Mesenchymal stem cell (in vitro differentiated cells and primary cell): ENCODE data around the gene ZBTB47.

Source experiments
- DNase-seq: peaks from one replicate; pipeline ENCODE4 v3.0.0-alpha.2; 2013
- H2AFZ ChIP-seq: one replicate; pipeline ENCODE4 v1.6.1; 2013; ENCODE audit warnings: low read depth, mild to moderate bottlenecking, control low read depth, inconsistent platforms, low read length, moderate library complexity
- H2AK5ac ChIP-seq: 2 replicates; pipeline ENCODE4 v1.6.1; 2013; ENCODE audit warnings: low read length, moderate library complexity, mild to moderate bottlenecking, inconsistent platforms; ENCODE audit not compliant: severe bottlenecking
- H2BK120ac ChIP-seq: one replicate; pipeline ENCODE4 v1.6.1; 2013; ENCODE audit warnings: low read depth, mild to moderate bottlenecking, inconsistent platforms, low read length, moderate library complexity
- H2BK12ac ChIP-seq, 2 experiments: one replicate each; pipeline ENCODE4 v1.6.1; 2013; ENCODE audit warnings: inconsistent platforms in 2 of 2, low read length in 2 of 2, mild to moderate bottlenecking in 2 of 2, moderate library complexity in 2 of 2, control low read depth in 1 of 2
- H2BK15ac ChIP-seq: one replicate; pipeline ENCODE4 v1.6.1; 2013; ENCODE audit warnings: mild to moderate bottlenecking, low read depth, inconsistent platforms; ENCODE audit not compliant: poor library complexity, severe bottlenecking
- H2BK5ac ChIP-seq: 2 replicates; pipeline ENCODE4 v1.6.1; 2013; ENCODE audit warnings: low read depth, mild to moderate bottlenecking, low read length, control low read depth, inconsistent platforms; ENCODE audit not compliant: poor library complexity, severe bottlenecking
- H3K14ac ChIP-seq, 2 experiments: one replicate each; pipeline ENCODE4 v1.6.1; 2013; ENCODE audit warnings: inconsistent platforms in 2 of 2, low read length in 2 of 2, control low read depth in 1 of 2, mild to moderate bottlenecking in 1 of 2, moderate library complexity in 1 of 2
- H3K18ac ChIP-seq, 2 experiments: one replicate each; pipeline ENCODE4 v1.6.1; 2013; ENCODE audit warnings: inconsistent platforms in 2 of 2, low read length in 2 of 2, control low read depth in 1 of 2, low read depth in 1 of 2, mild to moderate bottlenecking in 1 of 2
- H3K23ac ChIP-seq, 2 experiments: one replicate each; pipeline ENCODE4 v1.6.1; 2013; ENCODE audit warnings: inconsistent platforms in 2 of 2, low read length in 2 of 2, mild to moderate bottlenecking in 2 of 2, moderate library complexity in 2 of 2, control low read depth in 1 of 2
- H3K27ac ChIP-seq: 2 replicates; pipeline ENCODE4 v1.5.1; 2013; ENCODE audit warnings: mild to moderate bottlenecking, moderate library complexity, low read length, control low read depth, inconsistent platforms; ENCODE audit not compliant: poor library complexity, severe bottlenecking
- H3K27me3 ChIP-seq, 2 experiments: 2 replicates each; pipeline versions ENCODE4 v1.6.1 to v1.7.0; 2013; ENCODE audit warnings: low read length in 2 of 2, mild to moderate bottlenecking in 2 of 2, moderate library complexity in 2 of 2, control low read depth in 1 of 2, inconsistent platforms in 1 of 2; ENCODE audit not compliant: control insufficient read depth in 1 of 2, insufficient read depth in 1 of 2
- H3K36me3 ChIP-seq, 2 experiments: 2 replicates each; pipeline versions ENCODE4 v1.6.1 to v1.7.0; 2013; ENCODE audit warnings: low read length in 2 of 2, control low read depth in 1 of 2, inconsistent platforms in 1 of 2, low read depth in 1 of 2, mild to moderate bottlenecking in 1 of 2; ENCODE audit not compliant: insufficient read depth in 2 of 2, control insufficient read depth in 1 of 2
- H3K4ac ChIP-seq, 2 experiments: one replicate each; pipeline ENCODE4 v1.6.1; 2013; ENCODE audit warnings: inconsistent platforms in 2 of 2, low read length in 2 of 2, mild to moderate bottlenecking in 2 of 2, moderate library complexity in 2 of 2, control low read depth in 1 of 2, low read depth in 1 of 2
- H3K4me1 ChIP-seq: 2 replicates; pipeline ENCODE4 v1.6.1; 2013; ENCODE audit warnings: low read depth, low read length, control low read depth; ENCODE audit not compliant: control insufficient read depth, insufficient read depth
- H3K4me2 ChIP-seq: 2 replicates; pipeline ENCODE4 v1.6.1; 2013; ENCODE audit warnings: low read length, mild to moderate bottlenecking, inconsistent platforms; ENCODE audit not compliant: poor library complexity, severe bottlenecking
- H3K4me3 ChIP-seq, 2 experiments: 2 replicates each; pipeline versions ENCODE4 v1.5.1 to v1.7.0; 2013; ENCODE audit warnings: low read length in 2 of 2, mild to moderate bottlenecking in 2 of 2, control low read depth in 1 of 2, low read depth in 1 of 2; ENCODE audit not compliant: insufficient read depth in 1 of 2
- H3K79me1 ChIP-seq: replicated peaks from 2 replicates; pipeline ENCODE4 v1.6.1; 2013; ENCODE audit warnings: mild to moderate bottlenecking, control low read depth, low read length, inconsistent platforms; ENCODE audit not compliant: poor library complexity, severe bottlenecking
- H3K9ac ChIP-seq: 2 replicates; pipeline ENCODE4 v1.7.0; 2013; ENCODE audit warnings: mild to moderate bottlenecking, low read length, moderate library complexity
- H3K9me3 ChIP-seq: 2 replicates; pipeline ENCODE4 v1.7.0; 2013; ENCODE audit warnings: mild to moderate bottlenecking, low read length; ENCODE audit not compliant: control insufficient read depth
- H4K8ac ChIP-seq: one replicate; pipeline ENCODE4 v1.6.1; 2013; ENCODE audit warnings: inconsistent platforms, mild to moderate bottlenecking, low read length, moderate library complexity
- H4K91ac ChIP-seq: one replicate; pipeline ENCODE4 v1.6.1; 2013; ENCODE audit warnings: mild to moderate bottlenecking, low read length, inconsistent platforms
- WGBS: methylation state at CpG from one replicate; pipeline ENCODE4 v1.1.7; 2013; ENCODE audit warnings: mixed read lengths; 5-methylcytosine and 5-hydroxymethylcytosine counted together

The ZBTB47 gene

DNA sequence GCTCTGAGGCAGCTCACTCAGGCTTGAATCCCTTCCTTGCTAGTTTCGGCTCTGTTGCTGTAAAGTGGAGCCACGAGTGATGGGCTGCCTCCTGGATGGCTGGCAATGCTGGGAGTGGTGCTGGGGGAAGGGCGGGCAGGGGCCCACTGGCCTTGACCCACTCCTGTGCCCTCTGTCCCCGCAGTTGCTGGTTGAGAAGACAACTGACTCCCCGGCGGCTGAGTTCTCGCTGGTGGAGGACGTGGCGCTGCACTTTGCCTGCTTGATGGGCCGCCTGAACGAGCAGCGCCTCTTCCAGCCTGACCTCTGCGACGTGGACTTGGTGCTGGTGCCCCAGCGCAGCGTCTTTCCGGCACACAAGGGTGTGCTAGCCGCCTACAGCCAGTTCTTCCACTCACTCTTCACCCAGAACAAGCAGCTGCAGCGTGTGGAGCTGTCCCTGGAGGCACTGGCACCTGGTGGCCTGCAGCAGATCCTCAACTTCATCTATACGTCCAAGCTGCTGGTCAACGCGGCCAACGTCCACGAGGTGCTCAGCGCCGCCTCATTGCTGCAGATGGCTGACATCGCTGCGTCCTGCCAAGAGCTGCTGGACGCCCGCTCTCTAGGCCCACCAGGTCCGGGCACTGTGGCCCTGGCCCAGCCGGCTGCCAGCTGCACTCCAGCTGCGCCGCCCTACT, 4.7 kb downstream of the ZBTB47 start:
- H3K9ac ChIP-seq = no peak overlapping the region
- no peak overlapping the region for H2AFZ ChIP-seq
- H3K4me3 ChIP-seq = peak overlapping the region in 1 of 2 experiments; percentile 10
- H3K4me1 ChIP-seq = peaks cover 44% of the 10 kb centered on the region
- WGBS = 93% methylated on average over 34 of the region's 34 CpGs
- peak overlapping the region; percentile 8 for H4K91ac ChIP-seq
- peaks cover 30% of the 10 kb centered on the region for H3K79me1 ChIP-seq
- H2AK5ac ChIP-seq = no peak overlapping the region
- DNase-seq = no peak
- H3K18ac ChIP-seq = no peak overlapping the region
- no peak overlapping the region for H2BK15ac ChIP-seq
- no peaks in the 10 kb centered on the region for H3K27me3 ChIP-seq
- H3K27ac ChIP-seq = no peak overlapping the region
- H2BK12ac ChIP-seq = no peak overlapping the region
- H3K9me3 ChIP-seq = no peaks in the 10 kb centered on the region
- H2BK120ac ChIP-seq = no peak overlapping the region
- no peak overlapping the region for H3K4me2 ChIP-seq
- no peak overlapping the region for H2BK5ac ChIP-seq
- H3K23ac ChIP-seq = no peak overlapping the region
- H3K14ac ChIP-seq = no peak overlapping the region
- H3K36me3 ChIP-seq = peaks cover 45 to 64% of the 10 kb centered on the region in 2 experiments
- no peak overlapping the region for H3K4ac ChIP-seq
- peak overlapping the region; percentile 8 for H4K8ac ChIP-seq

DNA sequence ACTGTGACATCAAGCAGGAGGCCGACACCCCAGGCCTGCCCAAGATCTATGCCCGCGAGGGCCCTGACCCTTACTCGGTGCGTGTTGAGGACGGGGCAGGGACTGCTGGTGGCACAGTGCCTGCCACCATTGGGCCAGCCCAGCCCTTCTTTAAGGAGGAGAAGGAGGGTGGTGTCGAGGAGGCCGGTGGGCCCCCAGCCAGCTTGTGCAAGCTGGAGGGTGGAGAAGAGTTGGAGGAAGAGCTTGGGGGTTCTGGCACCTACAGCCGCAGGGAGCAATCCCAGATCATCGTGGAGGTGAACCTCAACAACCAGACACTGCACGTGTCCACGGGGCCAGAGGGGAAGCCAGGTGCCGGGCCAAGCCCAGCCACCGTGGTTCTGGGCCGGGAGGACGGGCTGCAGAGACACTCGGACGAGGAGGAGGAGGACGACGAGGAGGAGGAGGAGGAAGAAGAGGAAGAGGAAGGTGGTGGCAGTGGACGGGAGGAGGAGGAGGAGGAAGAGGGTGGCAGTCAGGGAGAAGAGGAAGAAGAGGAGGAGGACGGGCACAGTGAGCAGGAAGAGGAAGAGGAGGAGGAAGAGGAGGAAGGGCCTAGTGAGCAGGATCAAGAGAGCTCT, 5.4 kb downstream of the ZBTB47 start:
- Histone ChIP-seq H3K18ac (no peak overlapping the region), H2BK12ac (no peak overlapping the region), H2AFZ (no peak overlapping the region), H3K27me3 (no peaks in the 10 kb centered on the region), H3K4me3 (no peak overlapping the region), H3K14ac (no peak overlapping the region), H3K9ac (no peak overlapping the region), H3K27ac (no peak overlapping the region), H3K4me2 (no peak overlapping the region), H3K4me1 (peaks cover 40% of the 10 kb centered on the region), H4K8ac (no peak overlapping the region), H2BK120ac (no peak overlapping the region), H2BK15ac (no peak overlapping the region), H4K91ac (no peak overlapping the region), H3K9me3 (no peaks in the 10 kb centered on the region), H3K79me1 (peaks cover 30% of the 10 kb centered on the region), H2BK5ac (no peak overlapping the region), H3K23ac (no peak overlapping the region), H3K4ac (no peak overlapping the region), H3K36me3 (peaks cover 45 to 71% of the 10 kb centered on the region in 2 experiments), H2AK5ac (no peak overlapping the region)
- 95% methylated on average over 20 of the region's 22 CpGs for WGBS
- no peak for DNase-seq

DNA sequence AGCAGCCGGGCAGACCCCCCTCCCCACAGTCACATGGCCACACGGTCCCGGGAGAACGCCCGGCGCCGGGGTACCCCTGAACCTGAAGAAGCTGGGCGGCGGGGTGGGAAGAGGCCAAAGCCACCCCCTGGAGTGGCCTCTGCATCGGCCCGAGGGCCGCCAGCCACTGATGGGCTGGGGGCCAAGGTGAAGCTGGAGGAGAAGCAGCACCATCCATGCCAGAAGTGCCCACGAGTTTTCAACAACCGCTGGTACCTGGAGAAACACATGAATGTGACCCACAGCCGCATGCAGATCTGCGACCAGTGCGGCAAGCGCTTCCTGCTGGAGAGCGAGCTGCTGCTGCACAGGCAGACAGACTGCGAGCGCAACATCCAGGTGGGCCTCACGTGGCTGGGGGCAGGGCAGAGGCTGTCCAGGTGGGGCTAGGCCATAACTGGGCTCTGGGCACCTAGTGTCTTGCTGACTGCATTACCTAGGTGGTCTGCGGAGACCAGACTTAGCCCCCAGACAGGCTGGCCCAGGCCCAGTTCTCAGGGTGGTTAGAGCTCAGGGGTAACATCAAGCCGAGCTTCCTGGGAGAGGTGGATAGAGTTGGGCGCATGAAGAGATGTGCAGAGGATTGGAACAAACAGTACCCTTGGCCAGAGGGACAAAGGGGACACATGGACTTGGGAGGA, 6.1 kb downstream of the ZBTB47 start:
- no peak overlapping the region for H2AK5ac ChIP-seq
- H3K4me3 ChIP-seq = no peak overlapping the region
- H3K9ac ChIP-seq = no peak overlapping the region
- H3K79me1 ChIP-seq = peaks cover 30% of the 10 kb centered on the region
- peaks cover 40% of the 10 kb centered on the region for H3K4me1 ChIP-seq
- H3K36me3 ChIP-seq = peaks cover 45 to 78% of the 10 kb centered on the region in 2 experiments
- no peaks in the 10 kb centered on the region for H3K9me3 ChIP-seq
- H2BK120ac ChIP-seq = no peak overlapping the region
- H2AFZ ChIP-seq = no peak overlapping the region
- no peak overlapping the region for H2BK12ac ChIP-seq
- no peak overlapping the region for H3K27ac ChIP-seq
- 92% methylated on average over 22 of the region's 25 CpGs for WGBS
- H3K27me3 ChIP-seq = no peaks in the 10 kb centered on the region
- no peak overlapping the region for H3K23ac ChIP-seq
- H2BK15ac ChIP-seq = no peak overlapping the region
- no peak overlapping the region for H3K18ac ChIP-seq
- no peak overlapping the region for H2BK5ac ChIP-seq
- H3K4me2 ChIP-seq = no peak overlapping the region
- no peak for DNase-seq
- no peak overlapping the region for H4K8ac ChIP-seq
- H3K14ac ChIP-seq = no peak overlapping the region
- no peak overlapping the region for H4K91ac ChIP-seq
- H3K4ac ChIP-seq = no peak overlapping the region

DNA sequence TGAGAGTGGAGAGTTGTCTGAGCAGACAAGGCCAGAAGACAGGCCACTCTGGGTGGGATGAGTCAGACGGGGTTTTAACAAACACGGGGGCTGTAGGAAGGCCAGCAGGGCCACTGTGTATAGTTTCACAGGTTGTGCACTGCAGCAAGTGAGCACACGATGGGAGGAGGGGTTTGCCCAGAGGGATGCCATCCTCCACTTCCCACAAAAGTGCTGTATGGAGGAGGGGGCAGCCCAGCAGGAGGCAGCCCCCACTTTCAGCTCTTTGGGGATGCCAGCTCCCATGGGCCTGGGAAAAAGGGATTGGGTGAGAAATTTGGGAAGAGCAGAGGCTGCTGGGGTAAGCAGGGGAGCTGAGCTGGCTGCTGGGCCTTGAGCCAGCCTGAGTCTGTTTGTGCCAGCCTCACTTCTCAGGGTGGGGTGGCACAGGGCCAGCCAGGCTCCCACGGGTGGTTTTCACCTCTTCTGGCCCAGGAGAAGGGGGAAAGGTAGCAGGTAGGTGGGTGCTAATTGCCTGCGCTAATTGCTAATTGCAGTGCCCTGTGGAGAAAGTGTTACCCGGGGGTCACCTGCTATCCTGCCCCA, 6.7 kb downstream of the ZBTB47 start:
- no peak overlapping the region for H3K14ac ChIP-seq
- no peak overlapping the region for H2BK15ac ChIP-seq
- no peak overlapping the region for H2AFZ ChIP-seq
- H3K4me2 ChIP-seq = no peak overlapping the region
- H2BK5ac ChIP-seq = no peak overlapping the region
- no peak overlapping the region for H4K91ac ChIP-seq
- no peak overlapping the region for H3K9ac ChIP-seq
- H4K8ac ChIP-seq = no peak overlapping the region
- H2AK5ac ChIP-seq = no peak overlapping the region
- 67% methylated on average over 6 of the region's 6 CpGs for WGBS
- H3K79me1 ChIP-seq = peaks cover 28% of the 10 kb centered on the region
- no peak overlapping the region for H3K23ac ChIP-seq
- no peaks in the 10 kb centered on the region for H3K27me3 ChIP-seq
- peaks cover 45 to 83% of the 10 kb centered on the region in 2 experiments for H3K36me3 ChIP-seq
- H2BK12ac ChIP-seq = no peak overlapping the region
- H3K27ac ChIP-seq = no peak overlapping the region
- DNase-seq = peak; percentile 34
- peaks cover 36% of the 10 kb centered on the region for H3K4me1 ChIP-seq
- H3K4ac ChIP-seq = no peak overlapping the region
- H3K4me3 ChIP-seq = no peak overlapping the region
- H3K9me3 ChIP-seq = no peaks in the 10 kb centered on the region
- no peak overlapping the region for H3K18ac ChIP-seq
- no peak overlapping the region for H2BK120ac ChIP-seq
